OCI-LY3 (cell line): ENCODE data around the gene ABCC12.

Experiments used
- EZH2phosphoT487 ChIP-seq: fragments of 200-600 bp; shearing (Covaris generic); IDR thresholded peaks from 2 replicates; pipeline ENCODE4 v1.6.1; 2018; ENCODE audit warnings: antibody characterized with exemption, mixed run types, low read depth
- TF ChIP-seq, protein P1 (sequence below): fragments of 200-600, 300-600 bp; sonication (generic); IDR thresholded peaks from 2 replicates; pipeline ENCODE4 v1.5.1; 2014; ENCODE audit warnings: antibody characterized with exemption, low read length, low read depth

DNA sequence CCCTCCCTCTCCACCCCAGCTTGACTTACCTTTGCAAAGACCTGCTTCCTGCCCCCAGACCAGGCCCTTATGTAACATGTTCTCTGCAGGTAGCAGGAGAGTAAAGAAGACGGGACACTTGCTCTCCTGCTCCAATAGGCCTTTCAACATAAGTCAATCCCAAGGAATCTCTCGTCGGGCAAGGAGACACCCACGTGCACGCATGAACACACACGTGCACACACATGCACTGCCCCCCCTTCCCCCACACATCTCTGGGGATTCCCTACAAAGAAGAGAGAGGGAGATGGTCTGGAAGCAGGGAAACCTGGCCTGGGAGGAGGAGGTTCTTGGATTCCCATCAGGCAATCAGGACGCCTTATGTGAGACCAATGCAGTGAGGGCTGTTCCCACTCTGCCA lies 41.4 kb downstream of the ABCC12 start:
- TF ChIP-seq, protein P1, sequence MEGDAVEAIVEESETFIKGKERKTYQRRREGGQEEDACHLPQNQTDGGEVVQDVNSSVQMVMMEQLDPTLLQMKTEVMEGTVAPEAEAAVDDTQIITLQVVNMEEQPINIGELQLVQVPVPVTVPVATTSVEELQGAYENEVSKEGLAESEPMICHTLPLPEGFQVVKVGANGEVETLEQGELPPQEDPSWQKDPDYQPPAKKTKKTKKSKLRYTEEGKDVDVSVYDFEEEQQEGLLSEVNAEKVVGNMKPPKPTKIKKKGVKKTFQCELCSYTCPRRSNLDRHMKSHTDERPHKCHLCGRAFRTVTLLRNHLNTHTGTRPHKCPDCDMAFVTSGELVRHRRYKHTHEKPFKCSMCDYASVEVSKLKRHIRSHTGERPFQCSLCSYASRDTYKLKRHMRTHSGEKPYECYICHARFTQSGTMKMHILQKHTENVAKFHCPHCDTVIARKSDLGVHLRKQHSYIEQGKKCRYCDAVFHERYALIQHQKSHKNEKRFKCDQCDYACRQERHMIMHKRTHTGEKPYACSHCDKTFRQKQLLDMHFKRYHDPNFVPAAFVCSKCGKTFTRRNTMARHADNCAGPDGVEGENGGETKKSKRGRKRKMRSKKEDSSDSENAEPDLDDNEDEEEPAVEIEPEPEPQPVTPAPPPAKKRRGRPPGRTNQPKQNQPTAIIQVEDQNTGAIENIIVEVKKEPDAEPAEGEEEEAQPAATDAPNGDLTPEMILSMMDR: no peak
- TF ChIP-seq EZH2phosphoT487: no peak
